ENCODE data around the gene CNTN4. TPM values are rescaled to one million over a fixed set of nuclear protein-coding genes. Genes with fewer than 3 reads are reported as not detected.

CNTN4 gene
- total and polyA plus RNA-seq, 4 donors = 1.2 to 3.8 (median 2.6) TPM

GRCh38 chr3:2684046-2684445 lies 585.4 kb downstream of the CNTN4 start:
- Histone ChIP-seq H3K36me3 (ENCODE audit: control insufficient read depth in 4 of 4, insufficient read depth in 3 of 4, low read depth in 1 of 4, low read length in 3 of 4) (no peaks in the 10 kb centered on the region), H3K27me3 (ENCODE audit: control insufficient read depth in 4 of 4, insufficient read depth in 4 of 4, low read length in 3 of 4) (no peaks in the 10 kb centered on the region), H3K4me3 (ENCODE audit: low read depth in 1 of 3, low read length in 3 of 3) (no peak overlapping the region), H3K4me1 (ENCODE audit: control insufficient read depth in 4 of 4, insufficient read depth in 4 of 4, low read length in 3 of 4) (no peaks in the 10 kb centered on the region), H3K9ac (ENCODE audit: low read depth in 1 of 2, low read length in 2 of 2) (no peak overlapping the region), H3K27ac (ENCODE audit: low read depth in 1 of 2, low read length in 2 of 2) (no peak overlapping the region), H3K9me3 (ENCODE audit: control insufficient read depth in 4 of 4, low read length in 3 of 4) (no peaks in the 10 kb centered on the region)
- TF ChIP-seq YY1 (IDR thresholded peaks at IDR 0.05) (no peak), ATF3 (IDR thresholded peaks at IDR 0.05) (no peak), RAD21 (IDR thresholded peaks at IDR 0.05) (no peak), FOXA1 (IDR thresholded peaks at IDR 0.05) (no peak), HNF4A (conservative IDR thresholded peaks at IDR 0.05) (no peak), GABPA (IDR thresholded peaks at IDR 0.05 in 1 of 2, conservative IDR thresholded peaks at IDR 0.05 in 1 of 2) (no peak), MAX (IDR thresholded peaks at IDR 0.05) (no peak), CTCF (IDR thresholded peaks at IDR 0.05; ENCODE audit: low read depth, low read length, missing input control) (no peak), JUND (IDR thresholded peaks at IDR 0.05) (no peak), SP1 (IDR thresholded peaks at IDR 0.05) (no peak), HNF4G (IDR thresholded peaks at IDR 0.05) (no peak), TAF1 (conservative IDR thresholded peaks at IDR 0.05) (no peak), NR2F2 (IDR thresholded peaks at IDR 0.05) (no peak), FOXA2 (IDR thresholded peaks at IDR 0.05) (no peak), REST (IDR thresholded peaks at IDR 0.05) (no peak), ZBTB33 (IDR thresholded peaks at IDR 0.05) (no peak), RXRA (IDR thresholded peaks at IDR 0.05) (no peak)
- DNase-seq (ENCODE audit: low spot score) = no peak

Data from liver (tissue), 9 donors.